ENCODE data around the gene HDHD5.

Gene HDHD5

GRCh38 chr22:17158568-17159503, at the start of gene HDHD5:
TSS of gene HDHD5 (minus strand) at chr22:17159277. CDS start at chr22:17159251, 26 bp downstream.
- H3K4me3 ChIP-seq (ENCODE audit: low read depth, low read length) = peak within 1 kb of the TSS; percentile 69
- peak; percentile 48 for DNase-seq (ENCODE audit: low read depth)

- no peak for DNase-seq (ENCODE audit: low read depth)
- H3K4me3 ChIP-seq (ENCODE audit: low read depth, low read length) = no peak overlapping the region
Observed at GRCh38 chr22:17205432-17205831, 46.4 kb upstream of the HDHD5 start.

GRCh38 chr22:17201285-17201945, 42.3 kb upstream of the HDHD5 start:
- H3K4me3 ChIP-seq (ENCODE audit: low read depth, low read length) = no peak overlapping the region
- DNase-seq (ENCODE audit: low read depth) = no peak

- DNase-seq (ENCODE audit: low read depth) = peak; percentile 5
- peak overlapping the region; percentile 1 for H3K4me3 ChIP-seq (ENCODE audit: low read depth, low read length)
Observed at GRCh38 chr22:17199003-17199731, 40.1 kb upstream of the HDHD5 start.

- no peak overlapping the region for H3K4me3 ChIP-seq (ENCODE audit: low read depth, low read length)
- DNase-seq (ENCODE audit: low read depth) = no peak
Observed at GRCh38 chr22:17198170-17199002, 39.3 kb upstream of the HDHD5 start.

- no peak overlapping the region for H3K4me3 ChIP-seq (ENCODE audit: low read depth, low read length)
- no peak for DNase-seq (ENCODE audit: low read depth)
Observed at GRCh38 chr22:17194213-17194612, 35.1 kb upstream of the HDHD5 start.

DNA sequence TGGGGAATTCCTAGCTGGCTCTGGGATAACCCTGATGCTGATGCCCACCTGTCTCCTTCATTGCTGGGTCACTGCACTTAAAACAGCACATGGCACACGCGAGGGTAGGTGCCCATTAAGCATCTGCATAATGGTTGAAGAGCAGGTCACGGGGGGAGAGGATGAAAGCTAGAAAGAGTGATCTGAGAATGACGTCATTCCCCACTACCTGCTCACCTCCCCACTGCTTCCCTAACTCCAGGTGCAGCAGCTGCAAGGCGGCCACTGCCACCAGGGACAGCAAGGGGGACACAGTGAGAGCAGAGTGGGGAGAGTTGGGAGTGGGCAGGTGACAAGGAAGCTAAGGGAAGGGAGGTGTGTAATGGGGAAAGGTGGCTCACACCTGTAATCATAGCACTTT, 33.1 kb upstream of the HDHD5 start:
- H3K4me3 ChIP-seq (ENCODE audit: low read depth, low read length) = no peak overlapping the region
- no peak for DNase-seq (ENCODE audit: low read depth)

DNA sequence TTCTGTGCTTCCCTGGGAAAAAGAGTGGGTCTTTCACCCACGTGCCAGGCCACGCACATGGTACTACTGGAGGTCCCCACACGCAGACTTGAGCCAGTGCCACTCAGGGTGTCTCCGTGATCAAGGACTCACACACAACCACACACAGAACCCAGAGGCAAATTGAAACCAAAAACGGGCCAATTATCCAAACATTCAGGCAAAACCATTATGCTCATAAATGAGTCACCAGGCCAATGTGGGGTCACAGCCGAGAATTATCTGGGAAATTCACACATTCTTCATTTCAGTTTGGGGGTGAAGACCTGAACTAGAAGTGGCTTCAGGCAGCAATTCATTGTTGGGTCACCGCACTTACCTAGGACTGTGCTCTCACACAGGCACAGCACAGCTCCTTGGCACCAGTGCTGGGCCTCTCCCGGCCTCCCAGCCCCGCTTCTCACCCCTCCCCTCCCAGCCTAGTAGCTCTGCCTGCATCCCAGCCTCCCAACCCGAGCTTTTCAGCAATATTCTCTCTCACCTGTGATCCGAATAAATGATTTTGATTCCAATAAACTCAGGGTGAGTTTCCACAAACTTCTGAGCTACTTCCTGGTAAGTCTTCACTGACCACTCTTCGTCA, 32.2 kb upstream of the HDHD5 start:
- DNase-seq (ENCODE audit: low read depth) = no peak
- no peak overlapping the region for H3K4me3 ChIP-seq (ENCODE audit: low read depth, low read length)

GRCh38 chr22:17190702-17191101, 31.6 kb upstream of the HDHD5 start:
- H3K4me3 ChIP-seq (ENCODE audit: low read depth, low read length) = no peak overlapping the region
- no peak for DNase-seq (ENCODE audit: low read depth)

DNA sequence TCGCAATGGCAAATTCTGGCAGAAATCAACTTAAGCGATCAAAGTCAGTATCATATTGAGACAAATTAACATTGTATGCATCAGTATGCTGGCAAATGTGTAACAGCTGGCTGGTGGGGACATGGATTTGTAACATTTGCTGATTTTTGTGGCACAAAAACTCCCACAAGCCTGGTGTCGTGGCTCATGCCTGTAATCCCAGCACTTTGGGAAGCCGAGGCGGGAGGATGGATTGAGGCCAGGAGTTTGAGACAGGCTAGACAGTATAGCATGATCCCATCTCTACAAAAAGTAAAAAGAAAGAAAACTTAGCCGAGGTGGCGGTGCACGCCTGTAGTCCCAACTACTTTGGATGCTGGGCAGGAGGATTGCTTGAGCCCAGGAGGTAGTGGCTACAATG, 17.6 kb upstream of the HDHD5 start:
- no peak for DNase-seq (ENCODE audit: low read depth)
- no peak overlapping the region for H3K4me3 ChIP-seq (ENCODE audit: low read depth, low read length)

DNA sequence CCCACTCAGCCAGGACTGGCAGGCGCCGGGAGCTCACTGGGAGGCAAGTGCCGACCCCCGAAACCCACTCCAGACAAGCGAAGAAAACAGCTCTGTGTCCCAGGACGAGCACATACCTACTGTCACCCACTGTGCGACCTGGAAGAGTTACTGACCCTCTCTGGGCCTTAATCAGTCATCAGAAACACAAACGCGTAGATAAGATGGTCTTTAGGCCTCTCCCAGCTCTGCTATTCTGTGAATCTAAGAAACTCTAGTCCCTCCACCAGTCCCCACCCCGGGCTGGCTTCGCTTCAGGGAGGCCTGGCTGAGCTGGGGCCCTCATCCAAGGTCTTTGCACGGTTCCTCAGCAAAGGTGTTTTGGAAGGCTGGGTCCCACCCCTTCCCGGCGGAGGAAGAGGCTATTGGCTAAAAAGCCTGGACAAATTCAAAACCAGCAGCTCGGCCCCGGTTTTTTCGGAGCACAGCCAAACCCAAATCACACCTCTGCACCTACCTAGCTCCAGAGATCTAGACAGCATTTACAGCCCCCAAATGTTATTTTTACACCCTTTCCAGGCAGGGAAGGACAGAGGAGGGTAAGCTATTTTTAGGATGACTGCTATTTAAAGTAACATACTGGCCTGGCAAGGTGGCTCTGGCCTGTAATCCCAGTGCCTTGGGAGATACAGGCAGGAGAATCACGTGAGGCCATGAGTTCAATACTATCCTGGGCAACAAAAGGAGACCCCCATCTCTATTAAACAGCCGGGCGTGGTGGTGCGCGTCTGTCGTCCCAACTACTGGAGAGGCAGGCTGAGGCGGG, 13.2 kb upstream of the HDHD5 start:
- H3K4me3 ChIP-seq (ENCODE audit: low read depth, low read length) = peak overlapping the region; percentile 60
- no peak for DNase-seq (ENCODE audit: low read depth)

- DNase-seq (ENCODE audit: low read depth) = peak; percentile 27
Observed at GRCh38 chr22:17171153-17172028, 12.3 kb upstream of the HDHD5 start.

DNA sequence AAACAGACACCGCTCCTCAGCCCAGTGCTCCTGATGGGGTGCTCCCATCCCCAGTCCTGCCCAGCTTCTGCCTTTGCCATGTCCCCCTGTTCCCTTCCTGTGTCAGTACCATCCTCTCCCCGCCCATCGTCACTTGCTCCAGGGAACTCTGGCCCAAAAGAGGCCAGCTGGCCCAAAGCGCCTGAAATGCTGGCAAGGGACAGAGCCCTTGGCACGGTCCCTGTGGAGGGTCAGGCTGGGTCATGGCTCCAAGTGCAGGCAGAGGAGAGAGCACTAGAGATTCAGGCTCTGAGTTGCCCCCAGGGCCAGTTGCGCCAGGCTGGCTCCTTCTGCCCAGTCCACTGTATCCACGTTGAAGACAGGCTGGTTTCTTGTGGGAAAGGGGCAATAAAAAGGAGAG, 8.4 kb upstream of the HDHD5 start:
- DNase-seq (ENCODE audit: low read depth) = no peak
- no peak overlapping the region for H3K4me3 ChIP-seq (ENCODE audit: low read depth, low read length)

More at GRCh38 chr22:17171153-17172028, 12.3 kb upstream of the HDHD5 start:
- H3K4me3 ChIP-seq (ENCODE audit: low read depth, low read length) = peak overlapping the region; percentile 60

DNA sequence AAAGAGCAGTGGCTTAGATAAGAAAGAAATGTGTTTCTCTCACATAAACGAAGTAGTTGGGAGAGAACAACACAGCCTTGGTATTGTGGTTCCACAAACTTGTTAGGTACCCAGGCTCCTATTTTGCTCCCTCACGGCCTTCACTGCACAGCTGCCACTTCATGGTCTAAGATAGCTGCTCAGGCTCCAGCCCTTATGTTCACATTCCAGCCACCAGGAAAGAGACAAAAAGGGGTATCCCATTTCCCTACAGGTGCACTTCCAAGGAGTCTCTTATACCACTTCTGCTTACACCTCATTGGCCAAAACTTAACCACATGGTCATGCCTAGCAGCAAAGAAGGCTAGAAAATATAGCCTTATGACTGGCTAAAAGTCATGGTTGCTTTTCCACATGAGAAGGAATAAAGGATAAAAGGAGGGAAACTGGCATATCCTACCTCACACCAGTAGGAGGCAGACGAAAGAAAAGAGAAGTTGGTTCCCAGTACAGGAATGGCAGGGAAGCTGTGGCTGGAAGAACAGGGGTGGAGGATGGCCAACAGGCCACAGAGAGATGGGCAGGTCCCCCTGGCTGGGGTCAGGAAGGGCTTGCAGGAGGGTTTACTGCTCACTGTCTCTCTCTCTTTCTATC, 5.4 kb upstream of the HDHD5 start:
- no peak overlapping the region for H3K4me3 ChIP-seq (ENCODE audit: low read depth, low read length)

DNA sequence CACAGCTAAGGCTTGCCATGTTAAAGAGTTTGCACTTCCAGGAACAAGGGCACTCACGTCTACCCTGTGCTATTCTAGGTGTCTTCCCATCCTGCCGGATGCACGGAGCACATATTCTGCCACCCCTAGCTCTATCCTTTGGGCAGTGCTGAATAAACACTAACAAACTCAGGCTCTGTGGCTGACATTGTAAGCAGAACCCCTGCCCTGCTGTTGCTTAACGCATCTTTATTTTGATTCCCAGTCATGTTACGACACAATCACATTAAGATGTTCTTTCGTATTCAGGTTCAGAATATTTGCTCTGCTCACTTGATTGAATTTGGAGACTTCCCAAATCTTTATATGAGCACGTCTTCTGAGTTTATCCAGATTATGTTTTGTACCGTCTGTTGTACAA, 3.7 kb upstream of the HDHD5 start:
- no peak overlapping the region for H3K4me3 ChIP-seq (ENCODE audit: low read depth, low read length)
- peak; percentile 0 for DNase-seq (ENCODE audit: low read depth)

More for the DNA sequence above, 5.4 kb upstream of the HDHD5 start:
- DNase-seq (ENCODE audit: low read depth) = no peak

- no peak overlapping the region for H3K4me3 ChIP-seq (ENCODE audit: low read depth, low read length)
Observed at GRCh38 chr22:17161991-17162390, 2.9 kb upstream of the HDHD5 start.

More at GRCh38 chr22:17161991-17162390, 2.9 kb upstream of the HDHD5 start:
- DNase-seq (ENCODE audit: low read depth) = no peak

Data from skeletal muscle cell (primary cell).